ENCODE data around the gene NADSYN1. TPM values are rescaled to one million over a fixed set of nuclear protein-coding genes. Genes with fewer than 3 reads are reported as not detected.
"Not testable (repeated sequence)": the region's sequence is repeated elsewhere in the genome, so short reads cannot be mapped to it uniquely, and the experiment has no call there.

The NADSYN1 gene
- total and polyA plus RNA-seq, 10 donors, result 68.4 to 137 (median 105) TPM

DNA sequence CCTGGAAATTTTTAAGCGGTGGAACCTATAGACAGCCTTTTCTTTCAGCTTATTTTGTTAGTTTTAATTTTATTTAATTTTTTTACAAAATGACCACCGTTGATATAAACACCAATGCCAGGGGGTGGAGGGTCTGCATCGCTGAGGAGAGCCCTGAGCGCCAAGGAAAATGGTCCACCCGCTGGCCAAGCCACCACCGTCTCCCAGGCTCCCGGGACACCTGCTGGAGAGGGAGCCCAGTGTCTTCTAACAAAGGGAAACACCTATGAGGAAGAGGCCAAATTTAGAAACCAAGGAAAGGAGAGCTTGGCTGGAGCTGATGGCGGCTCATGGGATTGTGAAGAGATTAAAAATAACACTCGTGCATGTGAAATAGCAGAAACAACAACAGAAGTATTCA, 84.5 kb downstream of the NADSYN1 start:
- WGBS, 5 donors, result 88 to 92% (median 91%) methylated on average over 9 of the region's 9 CpGs
- H3K9me3 ChIP-seq, result peaks cover 0 to 11% (median 0%) of the 10 kb centered on the region in 8 donors

DNA sequence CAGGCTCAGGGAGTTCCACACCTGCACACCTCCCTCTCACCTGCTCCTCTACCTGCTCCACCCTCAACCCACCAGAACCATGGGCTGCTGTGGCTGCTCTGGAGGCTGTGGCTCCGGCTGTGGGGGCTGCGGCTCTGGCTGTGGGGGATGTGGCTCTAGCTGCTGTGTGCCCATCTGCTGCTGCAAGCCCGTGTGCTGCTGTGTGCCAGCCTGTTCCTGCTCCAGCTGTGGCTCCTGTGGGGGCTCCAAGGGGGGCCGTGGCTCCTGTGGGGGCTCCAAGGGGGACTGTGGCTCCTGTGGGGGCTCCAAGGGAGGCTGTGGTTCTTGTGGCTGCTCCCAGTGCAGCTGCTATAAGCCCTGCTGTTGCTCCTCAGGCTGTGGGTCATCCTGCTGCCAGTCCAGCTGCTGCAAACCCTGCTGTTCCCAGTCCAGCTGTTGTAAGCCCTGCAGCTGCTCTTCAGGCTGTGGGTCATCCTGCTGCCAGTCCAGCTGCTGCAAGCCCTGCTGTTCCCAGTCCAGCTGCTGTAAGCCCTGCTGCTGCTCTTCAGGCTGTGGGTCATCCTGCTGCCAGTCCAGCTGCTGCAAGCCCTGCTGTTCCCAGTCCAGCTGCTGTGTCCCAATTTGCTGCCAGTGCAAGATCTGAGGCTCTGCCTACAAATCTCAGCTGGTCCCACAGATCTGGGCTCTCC, 85.1 kb downstream of the NADSYN1 start, which contains the start of gene KRTAP5-8:
Gene KRTAP5-8 (plus strand): TSS at position 49 of the 689 bp plus-strand sequence. CDS start 31 bp downstream, at position 80.
- H3K27me3 ChIP-seq (replicated peaks in 1 of 7); DNase-seq; H3K27ac ChIP-seq; H3K36me3 ChIP-seq; H3K4me1 ChIP-seq; intact Hi-C loops (cut with DNase I; ENCODE audit: low total_unique reads); H3K4me3 ChIP-seq: not testable (repeated sequence)
- H3K9me3 ChIP-seq, result peaks cover 0 to 11% (median 0%) of the 10 kb centered on the region in 8 donors
- 17 to 90% (median 47%) methylated on average over 1 to 4 of the region's 4 CpGs; no CpG with 5 or more reads in 1 of the 5 donors for WGBS, 5 donors

More for the DNA sequence above, 84.5 kb downstream of the NADSYN1 start:
- no peak for DNase-seq
- TF ChIP-seq POLR2AphosphoS5 (IDR thresholded peaks at IDR 0.05) (no peak), POLR2A (IDR thresholded peaks at IDR 0.05) (no peak)
- TF ChIP-seq, protein P1, sequence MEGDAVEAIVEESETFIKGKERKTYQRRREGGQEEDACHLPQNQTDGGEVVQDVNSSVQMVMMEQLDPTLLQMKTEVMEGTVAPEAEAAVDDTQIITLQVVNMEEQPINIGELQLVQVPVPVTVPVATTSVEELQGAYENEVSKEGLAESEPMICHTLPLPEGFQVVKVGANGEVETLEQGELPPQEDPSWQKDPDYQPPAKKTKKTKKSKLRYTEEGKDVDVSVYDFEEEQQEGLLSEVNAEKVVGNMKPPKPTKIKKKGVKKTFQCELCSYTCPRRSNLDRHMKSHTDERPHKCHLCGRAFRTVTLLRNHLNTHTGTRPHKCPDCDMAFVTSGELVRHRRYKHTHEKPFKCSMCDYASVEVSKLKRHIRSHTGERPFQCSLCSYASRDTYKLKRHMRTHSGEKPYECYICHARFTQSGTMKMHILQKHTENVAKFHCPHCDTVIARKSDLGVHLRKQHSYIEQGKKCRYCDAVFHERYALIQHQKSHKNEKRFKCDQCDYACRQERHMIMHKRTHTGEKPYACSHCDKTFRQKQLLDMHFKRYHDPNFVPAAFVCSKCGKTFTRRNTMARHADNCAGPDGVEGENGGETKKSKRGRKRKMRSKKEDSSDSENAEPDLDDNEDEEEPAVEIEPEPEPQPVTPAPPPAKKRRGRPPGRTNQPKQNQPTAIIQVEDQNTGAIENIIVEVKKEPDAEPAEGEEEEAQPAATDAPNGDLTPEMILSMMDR (IDR thresholded peaks at IDR 0.05 in 8 of 11, conservative IDR thresholded peaks at IDR 0.05 in 3 of 11), result no peak
- no peak overlapping the region for H3K4me3 ChIP-seq
- H3K36me3 ChIP-seq, result no peaks in the 10 kb centered on the region
- H3K4me1 ChIP-seq, result no peaks in the 10 kb centered on the region
- no peaks in the 10 kb centered on the region for H3K27me3 ChIP-seq (replicated peaks in 1 of 7)
- intact Hi-C loops (cut with DNase I; ENCODE audit: low total_unique reads), result no loop called here
- no peak overlapping the region for H3K27ac ChIP-seq

DNA sequence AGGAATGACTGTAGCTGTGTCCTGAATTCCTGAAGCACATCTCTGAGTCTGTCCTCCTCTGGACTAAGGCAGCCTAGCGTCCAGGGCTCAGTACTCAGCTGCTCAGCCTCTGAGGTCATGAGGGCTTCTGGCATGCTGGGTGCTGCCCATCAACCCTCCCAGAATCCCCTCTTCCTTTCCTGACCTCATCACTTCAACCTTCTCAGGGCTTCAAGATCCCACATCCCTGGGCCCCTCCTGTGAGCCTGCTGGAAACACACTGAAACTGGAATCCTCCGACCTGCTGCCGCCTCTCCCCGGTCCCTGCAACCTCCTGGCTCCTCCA, 85.6 kb downstream of the NADSYN1 start:
- DNase-seq, result no peak
- Histone ChIP-seq H3K36me3 (no peaks in the 10 kb centered on the region), H3K9me3 (peaks cover 0 to 11% (median 0%) of the 10 kb centered on the region in 8 donors), H3K4me1 (peaks cover 0 to 3% (median 0%) of the 10 kb centered on the region in 6 donors), H3K27ac (no peak overlapping the region), H3K4me3 (no peak overlapping the region), H3K27me3 (replicated peaks in 1 of 7) (no peaks in the 10 kb centered on the region)
- WGBS, 5 donors, result 82 to 94% (median 89%) methylated on average over 4 of the region's 4 CpGs
- no peak for TF ChIP-seq POLR2AphosphoS5 (IDR thresholded peaks at IDR 0.05)
- TF ChIP-seq, protein P1 (IDR thresholded peaks at IDR 0.05 in 8 of 11, conservative IDR thresholded peaks at IDR 0.05 in 3 of 11), result no peak
- no peak for TF ChIP-seq POLR2A (IDR thresholded peaks at IDR 0.05)
- intact Hi-C loops (cut with DNase I; ENCODE audit: low total_unique reads), result no loop called here

DNA sequence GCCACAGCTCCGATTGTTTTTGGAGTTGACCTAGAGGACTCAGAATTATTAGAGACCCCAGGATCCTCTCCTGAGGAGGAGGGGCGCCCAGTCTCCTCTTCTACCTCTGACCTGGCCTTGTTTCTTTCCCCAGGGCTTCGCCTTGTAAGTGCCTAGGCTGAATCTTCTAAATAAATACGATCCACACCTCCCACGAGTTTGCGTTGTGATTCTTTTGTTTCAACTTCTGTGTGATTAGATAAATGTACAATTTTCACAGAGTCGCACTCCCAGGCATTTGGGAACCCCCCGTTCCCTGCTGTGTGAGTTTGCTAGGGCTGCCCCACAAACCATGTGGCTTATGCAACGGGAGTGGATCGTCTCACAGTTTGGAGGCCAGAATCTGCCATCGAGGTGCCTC, 86.0 kb downstream of the NADSYN1 start:
- H3K36me3 ChIP-seq, result no peaks in the 10 kb centered on the region
- intact Hi-C loops (cut with DNase I; ENCODE audit: low total_unique reads), result no loop called here
- TF ChIP-seq, protein P1 (IDR thresholded peaks at IDR 0.05 in 8 of 11, conservative IDR thresholded peaks at IDR 0.05 in 3 of 11), result no peak
- TF ChIP-seq POLR2AphosphoS5 (IDR thresholded peaks at IDR 0.05) (no peak), POLR2A (IDR thresholded peaks at IDR 0.05) (no peak)
- H3K4me1 ChIP-seq, result peaks cover 0 to 7% (median 0%) of the 10 kb centered on the region in 6 donors
- H3K27me3 ChIP-seq (replicated peaks in 1 of 7), result no peaks in the 10 kb centered on the region
- H3K27ac ChIP-seq, result no peak overlapping the region
- WGBS, 5 donors, result 81 to 90% (median 85%) methylated on average over 11 of the region's 11 CpGs
- peaks cover 0 to 11% (median 0%) of the 10 kb centered on the region in 8 donors for H3K9me3 ChIP-seq
- DNase-seq, result no peak
- no peak overlapping the region for H3K4me3 ChIP-seq

DNA sequence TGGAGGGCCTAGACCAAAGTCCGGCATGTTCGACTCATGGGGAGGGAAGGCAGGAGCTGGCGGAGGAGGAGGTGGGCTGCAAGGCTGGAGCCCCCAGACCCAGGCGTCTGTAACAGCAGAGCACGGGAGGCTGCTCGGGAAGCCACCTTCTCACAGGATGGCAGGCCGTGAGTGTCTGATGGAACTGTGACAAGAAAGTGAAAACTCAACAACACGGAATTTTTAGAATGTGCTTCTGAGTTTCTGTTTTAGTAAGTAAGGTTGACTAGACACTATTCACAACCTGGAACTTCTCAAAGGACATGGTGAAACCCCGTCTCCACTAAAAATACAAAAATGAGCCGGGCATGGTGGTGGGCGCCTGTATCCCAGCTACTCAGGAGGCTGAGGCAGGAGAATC, 87.0 kb downstream of the NADSYN1 start:
- intact Hi-C loops (cut with DNase I; ENCODE audit: low total_unique reads); DNase-seq; H3K27me3 ChIP-seq (replicated peaks in 1 of 7); H3K27ac ChIP-seq; H3K4me3 ChIP-seq; H3K36me3 ChIP-seq: not testable (repeated sequence)
- Histone ChIP-seq H3K4me1 (peaks cover 0 to 11% (median 0%) of the 10 kb centered on the region in 6 donors), H3K9me3 (peaks cover 0 to 11% (median 0%) of the 10 kb centered on the region in 8 donors)
- 85 to 91% (median 86%) methylated on average over 11 of the region's 11 CpGs for WGBS, 5 donors

GRCh38 chr11:71540521-71541304, 87.7 kb downstream of the NADSYN1 start:
- WGBS, 5 donors, result 80 to 91% (median 82%) methylated on average over 9 of the region's 9 CpGs
- H3K9me3 ChIP-seq, result peaks cover 0 to 11% (median 0%) of the 10 kb centered on the region in 8 donors
- H3K27ac ChIP-seq; intact Hi-C loops (cut with DNase I; ENCODE audit: low total_unique reads); H3K4me3 ChIP-seq; H3K36me3 ChIP-seq; DNase-seq; H3K27me3 ChIP-seq (replicated peaks in 1 of 7): not testable (repeated sequence)
- peaks cover 0 to 11% (median 0%) of the 10 kb centered on the region in 6 donors for H3K4me1 ChIP-seq

All from spleen (tissue), 11 donors.